GM23248 (cell line): ENCODE measurements around the gene S100A4. TPM values are rescaled to one million over a fixed set of nuclear protein-coding genes. Genes with fewer than 3 reads are reported as not detected.

Source experiments
- DNase-seq: peaks from one replicate; pipeline ENCODE4 v3.0.0-alpha.2; 2015
- H2AFZ ChIP-seq: fragments of 200-600 bp; sonication (generic); 2 replicates; pipeline ENCODE4 v1.6.1; 2016; ENCODE audit warnings: antibody characterized with exemption
- H3F3A ChIP-seq: fragments of 200-600 bp; sonication (generic); 2 replicates; pipeline ENCODE4 v1.6.1; 2016; ENCODE audit warnings: mild to moderate bottlenecking, antibody characterized with exemption, mixed run types; ENCODE audit not compliant: insufficient read depth
- H3K27ac ChIP-seq: fragments of 200-600 bp; sonication (generic); 2 replicates; pipeline ENCODE4 v1.5.1; 2016; ENCODE audit warnings: mild to moderate bottlenecking
- H3K27me3 ChIP-seq: fragments of 200-600 bp; sonication (generic); replicated peaks from 2 replicates; pipeline ENCODE4 v1.6.1; 2016; ENCODE audit warnings: mild to moderate bottlenecking; ENCODE audit not compliant: insufficient read depth
- H3K36me3 ChIP-seq: fragments of 200-600 bp; sonication (generic); 2 replicates; pipeline ENCODE4 v1.6.1; 2016; ENCODE audit warnings: low read depth, mild to moderate bottlenecking
- H3K4me1 ChIP-seq: fragments of 200-600 bp; sonication (generic); 2 replicates; pipeline ENCODE4 v1.6.1; 2016; ENCODE audit warnings: mild to moderate bottlenecking; ENCODE audit not compliant: insufficient read depth
- H3K4me2 ChIP-seq: fragments of 200-600 bp; sonication (generic); one replicate; pipeline ENCODE4 v1.6.1; 2016; ENCODE audit warnings: mild to moderate bottlenecking; ENCODE audit not compliant: unreplicated experiment
- H3K4me3 ChIP-seq: fragments of 200-600 bp; sonication (generic); 2 replicates; pipeline ENCODE4 v1.5.1; 2016; ENCODE audit warnings: mild to moderate bottlenecking
- H3K79me2 ChIP-seq: fragments of 200-600 bp; sonication (generic); 2 replicates; pipeline ENCODE4 v1.6.1; 2016; ENCODE audit warnings: mild to moderate bottlenecking; ENCODE audit not compliant: insufficient read depth
- H3K9ac ChIP-seq: fragments of 200-600 bp; sonication (generic); 2 replicates; pipeline ENCODE4 v1.6.1; 2016; ENCODE audit warnings: mild to moderate bottlenecking
- H3K9me2 ChIP-seq: fragments of 200-600 bp; sonication (generic); 2 replicates; pipeline ENCODE4 v1.6.1; 2016; ENCODE audit warnings: mixed run types, mild to moderate bottlenecking, moderate library complexity; ENCODE audit not compliant: insufficient read depth
- H3K9me3 ChIP-seq: fragments of 200-600 bp; sonication (generic); one replicate; pipeline ENCODE4 v1.6.1; 2017; ENCODE audit warnings: low read depth
- H4K20me1 ChIP-seq: fragments of 200-600 bp; sonication (generic); 2 replicates; pipeline ENCODE4 v1.6.0; 2016; ENCODE audit not compliant: insufficient read depth
- EZH2 ChIP-seq: fragments of 200-600 bp; sonication (generic); IDR thresholded peaks from 2 replicates; pipeline ENCODE4 v1.6.1; 2018; ENCODE audit warnings: antibody characterized with exemption, mild to moderate bottlenecking; ENCODE audit not compliant: insufficient read depth, poor library complexity, severe bottlenecking
- EZH2phosphoT487 ChIP-seq: fragments of 200-600 bp; sonication (generic); IDR thresholded peaks from 2 replicates; pipeline ENCODE4 v1.6.1; 2018; ENCODE audit warnings: antibody characterized with exemption, moderate library complexity, mild to moderate bottlenecking, low read depth; ENCODE audit not compliant: insufficient read depth
- WGBS, 2 experiments: methylation state at CpG; one replicate each; pipeline ENCODE4 v1.1.6; 2015 to 2017; ENCODE audit warnings: low lambda C conversion rate in 2 of 2, low coverage in 1 of 2; ENCODE audit errors: missing lambda C conversion rate in 2 of 2; 5-methylcytosine and 5-hydroxymethylcytosine counted together
- in situ Hi-C: fragments of 300-500 bp; cut with MboI; formaldehyde crosslinking; loops from 2 replicates; pipeline ENCODE4 v1.15.0; 2020
- polyA plus RNA-seq: library from polyadenylated mRNA; unstranded; fragments of >200 nt; fragmentation: Nextera tagmentation; extraction: Ambion mirVana; gene quantifications from 2 replicates; pipeline ENCODE4 v1.2.1, GENCODE V29; 2016
- total RNA-seq: library from RNA; depleted of rRNA; stranded (reverse); fragments of >200 nt; shearing (Covaris generic); gene quantifications from 2 replicates; pipeline ENCODE4 v1.2.3, GENCODE V29; 2014

S100A4 gene
- total and polyA plus RNA-seq, 2 experiments from 2014 or later, result 236 to 610 TPM

- Histone ChIP-seq H3K27ac (peak overlapping the region; percentile 86), H3K4me1 (peaks cover 72% of the 10 kb centered on the region)
These were observed 2.2 kb upstream of the S100A4 start for GRCh38 chr1:153547560-153548551.

GRCh38 chr1:153546796-153547559 lies 1.4 kb upstream of the S100A4 start:
- Histone ChIP-seq H3K27me3 (no peaks in the 10 kb centered on the region), H3K4me2 (peak overlapping the region; percentile 89), H3K9me3 (no peaks in the 10 kb centered on the region), H3K9me2 (no peaks in the 10 kb centered on the region), H3F3A (peaks cover 39% of the 10 kb centered on the region), H4K20me1 (no peaks in the 10 kb centered on the region), H2AFZ (peak overlapping the region; percentile 5; the same call in 1 of the 2 replicates), H3K9ac (peak overlapping the region; percentile 87), H3K79me2 (peaks cover 22% of the 10 kb centered on the region), H3K4me1 (peaks cover 72% of the 10 kb centered on the region), H3K4me3 (peak overlapping the region; percentile 74), H3K27ac (peak overlapping the region; percentile 92), H3K36me3 (no peaks in the 10 kb centered on the region)
- 17 to 18% methylated on average over 14 of the region's 14 CpGs for WGBS, 2 experiments
- in situ Hi-C loops, result no loop called here
- TF ChIP-seq EZH2phosphoT487 (no peak), EZH2 (no peak)
- DNase-seq, result peak; percentile 62

More at GRCh38 chr1:153547560-153548551, 2.2 kb upstream of the S100A4 start:
- no peak for TF ChIP-seq EZH2
- TF ChIP-seq EZH2phosphoT487, result no peak
- H3K79me2 ChIP-seq, result peaks cover 22% of the 10 kb centered on the region
- H3K9me3 ChIP-seq, result no peaks in the 10 kb centered on the region
- WGBS, 2 experiments, result 33 to 37% methylated on average over 16 to 19 of the region's 19 CpGs
- H3K4me3 ChIP-seq, result no peak overlapping the region; the same call in 1 of the 2 replicates
- H3K9me2 ChIP-seq, result no peaks in the 10 kb centered on the region
- H2AFZ ChIP-seq, result peak overlapping the region; percentile 5; the same call in 1 of the 2 replicates
- H4K20me1 ChIP-seq, result no peaks in the 10 kb centered on the region
- H3K27me3 ChIP-seq, result no peaks in the 10 kb centered on the region
- in situ Hi-C loops, result no loop called here
- DNase-seq, result no peak
- no peaks in the 10 kb centered on the region for H3K36me3 ChIP-seq
- H3K4me2 ChIP-seq, result peak overlapping the region; percentile 89
- H3F3A ChIP-seq, result peaks cover 31% of the 10 kb centered on the region
- peak overlapping the region; percentile 87 for H3K9ac ChIP-seq

GRCh38 chr1:153546371-153546770 lies 765 bp upstream of the S100A4 start:
- Histone ChIP-seq H3K36me3 (no peaks in the 10 kb centered on the region), H3K4me2 (peak overlapping the region; percentile 89), H2AFZ (0 out of 2 replicates have a peak overlapping the region, but pooled peaks have one; percentile 1), H3K27ac (peak overlapping the region; percentile 92), H3K79me2 (peaks cover 22% of the 10 kb centered on the region), H3K27me3 (no peaks in the 10 kb centered on the region), H4K20me1 (no peaks in the 10 kb centered on the region), H3K9ac (peak overlapping the region; percentile 87), H3K4me1 (peaks cover 72% of the 10 kb centered on the region), H3K9me2 (no peaks in the 10 kb centered on the region), H3K9me3 (no peaks in the 10 kb centered on the region), H3F3A (peaks cover 44% of the 10 kb centered on the region), H3K4me3 (peak overlapping the region; percentile 74)
- no peak for DNase-seq
- TF ChIP-seq EZH2 (no peak), EZH2phosphoT487 (no peak)
- in situ Hi-C loops, result no loop called here
- WGBS, 2 experiments, result 10% methylated on average over 8 of the region's 8 CpGs

- H3K27me3 ChIP-seq, result no peaks in the 10 kb centered on the region
- peaks cover 22% of the 10 kb centered on the region for H3K79me2 ChIP-seq
- peak; percentile 29 for DNase-seq
- no peaks in the 10 kb centered on the region for H4K20me1 ChIP-seq
- H3K9me3 ChIP-seq, result no peaks in the 10 kb centered on the region
- H3K4me2 ChIP-seq, result peak overlapping the region; percentile 89
- 1 to 4% methylated on average over 8 to 10 of the region's 10 CpGs for WGBS, 2 experiments
- peak overlapping the region; percentile 87 for H3K9ac ChIP-seq
- no peaks in the 10 kb centered on the region for H3K9me2 ChIP-seq
- H3K36me3 ChIP-seq, result no peaks in the 10 kb centered on the region
- H3K27ac ChIP-seq, result peak overlapping the region; percentile 92
- TF ChIP-seq EZH2 (no peak), EZH2phosphoT487 (no peak)
- in situ Hi-C loops, result no loop called here
- H3K4me3 ChIP-seq, result peak overlapping the region; percentile 74
- H3K4me1 ChIP-seq, result peaks cover 81% of the 10 kb centered on the region
- peaks cover 49% of the 10 kb centered on the region for H3F3A ChIP-seq
- H2AFZ ChIP-seq, result peak overlapping the region; percentile 30; the same call in 1 of the 2 replicates
These were observed 1.0 kb downstream of the S100A4 start for GRCh38 chr1:153544453-153545066.
